Liver (tissue), 9 donors: Measurements from ENCODE around the gene MBP. TPM values are rescaled to one million over a fixed set of nuclear protein-coding genes. Genes with fewer than 3 reads are reported as not detected.

Source experiments
- DNase-seq: peaks from one replicate; pipeline ENCODE4 v3.0.0-alpha.2; 2017; ENCODE audit warnings: low spot score
- H3K27ac ChIP-seq, 2 donors: one replicate each; pipeline ENCODE4 v1.7.0; 2013; ENCODE audit warnings: inconsistent platforms in 2 of 2, low read length in 2 of 2, control low read depth in 1 of 2, low read depth in 1 of 2, mild to moderate bottlenecking in 1 of 2
- H3K27me3 ChIP-seq, 4 donors: one replicate each; pipeline versions ENCODE4 v1.6.1 to v1.7.0; 2013; ENCODE audit warnings: low read length in 3 of 4, inconsistent platforms in 1 of 4, mild to moderate bottlenecking in 1 of 4, moderate library complexity in 1 of 4; ENCODE audit not compliant: control insufficient read depth in 4 of 4, insufficient read depth in 4 of 4
- H3K36me3 ChIP-seq, 4 donors: one replicate each; pipeline versions ENCODE4 v1.6.1 to v1.7.0; 2013; ENCODE audit warnings: low read length in 3 of 4, mild to moderate bottlenecking in 3 of 4, low read depth in 1 of 4, moderate library complexity in 1 of 4; ENCODE audit not compliant: control insufficient read depth in 4 of 4, insufficient read depth in 3 of 4
- H3K4me1 ChIP-seq, 4 donors: one replicate each; pipeline versions ENCODE4 v1.6.1 to v1.7.0; 2013; ENCODE audit warnings: low read length in 3 of 4, mild to moderate bottlenecking in 3 of 4, moderate library complexity in 1 of 4; ENCODE audit not compliant: control insufficient read depth in 4 of 4, insufficient read depth in 4 of 4
- H3K4me3 ChIP-seq, 3 donors: one replicate each; pipeline versions ENCODE4 v1.6.1 to v1.7.0; 2013; ENCODE audit warnings: low read length in 3 of 3, control low read depth in 1 of 3, low read depth in 1 of 3, mild to moderate bottlenecking in 1 of 3
- H3K9ac ChIP-seq, 2 donors: one replicate each; pipeline ENCODE4 v1.7.0; 2013; ENCODE audit warnings: low read length in 2 of 2, mild to moderate bottlenecking in 2 of 2, moderate library complexity in 2 of 2, control low read depth in 1 of 2, low read depth in 1 of 2
- H3K9me3 ChIP-seq, 4 donors: one replicate each; pipeline versions ENCODE4 v1.6.1 to v1.7.0; 2013; ENCODE audit warnings: low read length in 3 of 4; ENCODE audit not compliant: control insufficient read depth in 4 of 4
- ATF3 ChIP-seq: IDR thresholded peaks from 2 replicates; pipeline ENCODE4 v1.6.1; 2016; ENCODE audit warnings: antibody characterized with exemption
- EGR1 ChIP-seq, 2 donors: IDR thresholded peaks; 2 replicates each; pipeline ENCODE4 v1.6.1; 2016 to 2018; ENCODE audit warnings: antibody characterized with exemption in 2 of 2, low read depth in 2 of 2
- FOXA1 ChIP-seq: IDR thresholded peaks from 2 replicates; pipeline ENCODE4 v1.6.1; 2016; ENCODE audit warnings: antibody characterized with exemption
- FOXA2 ChIP-seq: IDR thresholded peaks from 2 replicates; pipeline ENCODE4 v1.6.1; 2016; ENCODE audit warnings: antibody characterized with exemption
- GABPA ChIP-seq, 2 donors: IDR thresholded peaks in 1 of 2; conservative IDR thresholded peaks in 1 of 2; 2 replicates each; pipeline ENCODE4 v1.6.1; 2016; ENCODE audit warnings: antibody characterized with exemption in 2 of 2, mild to moderate bottlenecking in 1 of 2, moderate library complexity in 1 of 2
- HNF4G ChIP-seq: IDR thresholded peaks from 2 replicates; pipeline ENCODE4 v1.6.1; 2016; ENCODE audit warnings: antibody characterized with exemption
- JUND ChIP-seq, 2 donors: IDR thresholded peaks; 2 replicates each; pipeline ENCODE4 v1.6.1; 2016; ENCODE audit warnings: antibody characterized with exemption in 2 of 2
- MAX ChIP-seq: IDR thresholded peaks from 2 replicates; pipeline ENCODE4 v1.6.1; 2016; ENCODE audit warnings: antibody characterized with exemption
- NR2F2 ChIP-seq: IDR thresholded peaks from 2 replicates; pipeline ENCODE4 v1.6.1; 2016; ENCODE audit warnings: antibody characterized with exemption
- RAD21 ChIP-seq, 2 donors: IDR thresholded peaks; 2 replicates each; pipeline ENCODE4 v1.6.1; 2016; ENCODE audit warnings: antibody characterized with exemption in 2 of 2, mild to moderate bottlenecking in 2 of 2
- REST ChIP-seq: IDR thresholded peaks from 2 replicates; pipeline ENCODE4 v1.6.1; 2016; ENCODE audit warnings: antibody characterized with exemption, mild to moderate bottlenecking
- RXRA ChIP-seq, 2 donors: IDR thresholded peaks; 2 replicates each; pipeline ENCODE4 v1.6.1; 2017 to 2018; ENCODE audit warnings: antibody characterized with exemption in 2 of 2, mild to moderate bottlenecking in 1 of 2
- SP1 ChIP-seq: IDR thresholded peaks from 2 replicates; pipeline ENCODE4 v1.6.1; 2018; ENCODE audit warnings: antibody characterized with exemption, mild to moderate bottlenecking
- YY1 ChIP-seq: IDR thresholded peaks from 2 replicates; pipeline ENCODE4 v1.6.1; 2016; ENCODE audit warnings: antibody characterized with exemption, mild to moderate bottlenecking
- ZBTB33 ChIP-seq: IDR thresholded peaks from 2 replicates; pipeline ENCODE4 v1.6.1; 2016; ENCODE audit warnings: antibody characterized with exemption
- WGBS: extraction: QIAGEN DNeasy Blood & Tissue Kit; methylation state at CpG from one replicate; pipeline ENCODE4 v1.1.7; 2013; 5-methylcytosine and 5-hydroxymethylcytosine counted together
- polyA plus RNA-seq, 2 donors: library from polyadenylated mRNA; stranded (reverse) in 1 of 2; unstranded in 1 of 2; fragments of 200-250 nt in 1 of 2; fragments of >200 nt in 1 of 2; fragmentation: Nextera tagmentation in 1 of 2; extraction: Ambion mirVana in 1 of 2; gene quantifications; one replicate each; pipeline versions ENCODE4 v1.2.1 to v1.2.3, GENCODE V29; 2013 to 2015
- total RNA-seq, 2 donors: library from RNA; depleted of rRNA; stranded (reverse); fragments of >200 nt; gene quantifications; one replicate each; pipeline ENCODE4 v1.2.3, GENCODE V29; 2014
- donor health status: healthy.
- donor health status: healthy.
- donor health status: healthy.
- donor health status: healthy.
- donor health status: healthy.

Gene MBP
- total and polyA plus RNA-seq, 4 donors: 9.7 to 23.3 (median 17.7) TPM

- Histone ChIP-seq H3K9ac (no peak overlapping the region), H3K4me1 (no peaks in the 10 kb centered on the region), H3K4me3 (no peak overlapping the region), H3K9me3 (no peaks in the 10 kb centered on the region), H3K36me3 (no peaks in the 10 kb centered on the region), H3K27ac (no peak overlapping the region), H3K27me3 (no peaks in the 10 kb centered on the region)
- WGBS: 88% methylated on average over 6 of the region's 6 CpGs
- DNase-seq: no peak
- TF ChIP-seq JUND (IDR thresholded peaks at IDR 0.05) (no peak), FOXA2 (no peak), MAX (no peak), ZBTB33 (no peak), NR2F2 (no peak), HNF4G (no peak), ATF3 (no peak), YY1 (no peak), FOXA1 (no peak)
Observed at GRCh38 chr18:77153404-77153803, 20.8 kb upstream of the MBP start.

- Histone ChIP-seq H3K27me3 (no peaks in the 10 kb centered on the region), H3K27ac (no peak overlapping the region), H3K36me3 (no peaks in the 10 kb centered on the region), H3K4me1 (no peaks in the 10 kb centered on the region), H3K9me3 (no peaks in the 10 kb centered on the region), H3K9ac (no peak overlapping the region), H3K4me3 (no peak overlapping the region)
- WGBS: 91% methylated on average over 22 of the region's 22 CpGs
- no peak for TF ChIP-seq HNF4G
- no peak for TF ChIP-seq JUND (IDR thresholded peaks at IDR 0.05)
- no peak for TF ChIP-seq RXRA (IDR thresholded peaks at IDR 0.05)
- no peak for TF ChIP-seq GABPA (IDR thresholded peaks at IDR 0.05 in 1 of 2, conservative IDR thresholded peaks at IDR 0.05 in 1 of 2)
- TF ChIP-seq SP1: no peak
- no peak for TF ChIP-seq EGR1 (IDR thresholded peaks at IDR 0.05; ENCODE audit: low read depth in 2 of 2)
- no peak for TF ChIP-seq FOXA2
- no peak for TF ChIP-seq NR2F2
- TF ChIP-seq ATF3: no peak
- no peak for TF ChIP-seq RAD21 (IDR thresholded peaks at IDR 0.05)
- no peak for TF ChIP-seq REST
- TF ChIP-seq ZBTB33: no peak
- no peak for DNase-seq
Observed at GRCh38 chr18:77151772-77152520, 19.4 kb upstream of the MBP start.
